HG03175 (cell line): ENCODE measurements around the gene GATAD2B.
"Not testable (repeated sequence)": the region's sequence is repeated elsewhere in the genome, so short reads cannot be mapped to it uniquely, and the experiment has no call there.

Source experiments
- ATAC-seq: cut with Tn5 transposase; IDR thresholded peaks from one replicate; pipeline ENCODE4 v1.9.1; 2021; ENCODE audit warnings: mild to moderate bottlenecking, moderate library complexity; ENCODE audit not compliant: unreplicated experiment

GATAD2B gene

GRCh38 chr1:153844349-153844748 lies 78.4 kb downstream of the GATAD2B start:
- not testable (repeated sequence) for ATAC-seq

GRCh38 chr1:153842006-153842471 lies 80.7 kb downstream of the GATAD2B start:
- ATAC-seq = peak; percentile 66

- ATAC-seq = no peak
Observed at GRCh38 chr1:153841463-153841994, 81.2 kb downstream of the GATAD2B start.

DNA sequence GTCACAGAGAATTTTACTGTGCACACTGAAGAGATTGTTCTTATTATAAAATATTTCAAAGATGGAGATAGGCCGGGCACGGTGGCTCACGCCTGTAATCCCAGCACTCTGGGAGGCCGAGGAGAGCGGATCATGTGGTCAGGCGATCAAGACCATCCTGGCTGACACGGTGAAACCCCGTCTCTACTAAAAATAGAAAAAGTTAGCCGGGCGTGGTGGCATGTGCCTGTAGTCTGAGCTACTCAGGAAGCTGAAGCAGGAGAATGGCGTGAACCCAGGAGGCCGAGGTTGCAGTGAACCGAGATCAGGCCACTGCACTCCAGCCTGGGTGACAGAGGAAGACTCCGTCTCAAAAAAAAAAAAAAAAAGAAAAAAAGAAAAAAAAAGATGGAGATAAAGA lies 82.0 kb downstream of the GATAD2B start:
- not testable (repeated sequence) for ATAC-seq

- not testable (repeated sequence) for ATAC-seq
Observed at GRCh38 chr1:153833968-153834367, 88.8 kb downstream of the GATAD2B start.

DNA sequence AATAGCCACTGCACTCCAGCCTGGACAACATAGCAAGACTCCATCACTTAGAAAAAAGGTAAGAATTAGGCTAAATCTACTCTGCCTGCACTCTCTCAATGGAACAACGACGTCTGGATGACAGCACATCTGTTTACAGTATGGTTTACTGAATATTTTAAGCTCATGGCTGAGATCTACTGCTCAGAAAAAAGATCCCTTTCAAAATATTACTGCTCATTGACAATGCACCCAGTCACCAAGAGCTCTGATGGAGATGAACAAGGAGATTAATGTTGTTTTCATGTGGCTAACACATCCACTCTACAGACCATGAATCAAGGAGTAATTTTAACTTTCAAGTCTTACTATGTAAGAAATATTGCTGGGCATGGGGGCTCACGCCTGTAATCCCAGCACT lies 89.6 kb downstream of the GATAD2B start:
- no peak for ATAC-seq

GRCh38 chr1:153832293-153832692 lies 90.5 kb downstream of the GATAD2B start:
- no peak for ATAC-seq

- ATAC-seq = no peak
Observed at GRCh38 chr1:153831026-153831425, 91.7 kb downstream of the GATAD2B start.

DNA sequence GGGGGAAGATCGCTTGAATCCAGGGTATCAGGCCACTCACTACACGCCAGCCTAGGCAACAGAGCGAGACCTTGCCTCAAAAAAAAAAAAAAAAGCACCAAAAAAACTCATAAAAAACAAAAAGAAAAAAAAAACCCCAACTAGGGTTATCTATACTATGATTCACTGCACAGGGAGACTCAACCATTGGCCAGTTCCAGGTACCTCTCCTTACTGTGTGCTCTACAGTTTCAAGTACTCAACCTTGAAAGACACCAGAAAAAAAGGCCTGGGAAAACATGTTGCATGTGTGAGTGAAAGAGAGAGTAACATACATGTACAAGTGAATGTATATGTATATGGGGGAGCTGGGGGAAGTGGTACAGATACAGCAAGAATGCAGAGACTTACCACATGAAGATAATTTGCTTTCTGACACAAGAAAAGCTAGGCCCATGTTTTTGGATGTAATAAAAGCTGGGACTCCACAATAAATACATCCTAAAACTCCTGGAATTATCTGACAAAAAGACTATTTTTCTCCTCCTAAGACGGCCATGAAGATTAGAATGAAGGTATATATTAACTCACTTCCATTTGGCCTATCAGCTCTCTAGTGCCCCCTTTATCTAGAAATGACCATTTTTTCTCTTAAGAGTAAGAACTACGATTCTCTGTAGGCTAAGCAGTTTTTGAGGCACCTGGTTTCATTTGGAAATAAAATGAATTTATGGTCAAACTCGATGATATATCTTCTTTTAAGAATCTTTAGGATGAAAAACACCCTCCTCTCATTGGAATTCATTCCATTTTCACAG lies 95.4 kb downstream of the GATAD2B start:
- no peak for ATAC-seq

DNA sequence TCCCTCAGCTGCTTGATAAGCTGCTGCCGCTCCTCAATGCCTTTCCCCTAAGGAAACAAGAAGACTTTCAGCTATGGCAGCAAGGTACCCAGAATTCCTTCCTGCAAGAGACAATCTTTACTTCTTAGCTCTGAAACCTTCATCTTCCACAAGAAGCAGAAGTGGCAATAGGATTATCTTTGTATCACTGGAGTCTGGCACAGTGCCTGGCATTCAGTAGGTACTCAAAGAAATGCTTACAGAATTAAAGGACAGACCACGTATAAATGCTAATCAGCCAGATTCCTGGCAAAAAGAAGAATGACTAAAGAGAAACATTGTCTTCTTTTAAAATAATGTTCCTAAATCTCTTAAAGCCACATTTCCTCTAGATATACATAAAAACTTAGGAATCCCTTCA lies 103.9 kb downstream of the GATAD2B start:
- no peak for ATAC-seq

DNA sequence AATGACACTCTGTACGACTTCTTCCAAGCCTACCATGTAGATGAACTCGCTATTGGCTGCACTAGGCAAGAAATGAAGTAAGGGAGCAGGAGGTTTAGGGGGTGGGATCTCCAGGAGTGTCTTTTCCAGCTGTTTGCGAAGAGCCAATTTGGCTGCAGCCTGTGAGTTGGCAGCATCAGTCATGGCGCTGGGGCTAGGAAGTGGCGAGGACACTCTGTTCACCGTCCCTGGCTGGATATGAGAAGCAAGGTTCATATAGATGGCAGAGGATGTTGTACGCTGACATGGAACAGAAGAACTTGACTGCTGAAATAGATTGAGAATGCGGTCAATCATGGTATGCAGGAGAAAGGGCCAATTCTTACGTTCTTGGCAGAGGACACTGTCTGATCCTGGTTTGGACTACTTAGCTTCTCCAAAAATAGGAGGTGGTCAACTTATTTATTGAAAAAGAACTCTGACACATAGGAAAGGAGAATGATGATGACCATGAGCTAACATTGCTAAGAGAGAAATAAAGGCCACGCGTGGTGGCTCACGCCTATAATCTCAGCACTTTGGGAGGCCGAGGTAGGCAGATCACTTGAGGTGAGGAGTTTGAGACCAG lies 106.4 kb downstream of the GATAD2B start:
- ATAC-seq = no peak

DNA sequence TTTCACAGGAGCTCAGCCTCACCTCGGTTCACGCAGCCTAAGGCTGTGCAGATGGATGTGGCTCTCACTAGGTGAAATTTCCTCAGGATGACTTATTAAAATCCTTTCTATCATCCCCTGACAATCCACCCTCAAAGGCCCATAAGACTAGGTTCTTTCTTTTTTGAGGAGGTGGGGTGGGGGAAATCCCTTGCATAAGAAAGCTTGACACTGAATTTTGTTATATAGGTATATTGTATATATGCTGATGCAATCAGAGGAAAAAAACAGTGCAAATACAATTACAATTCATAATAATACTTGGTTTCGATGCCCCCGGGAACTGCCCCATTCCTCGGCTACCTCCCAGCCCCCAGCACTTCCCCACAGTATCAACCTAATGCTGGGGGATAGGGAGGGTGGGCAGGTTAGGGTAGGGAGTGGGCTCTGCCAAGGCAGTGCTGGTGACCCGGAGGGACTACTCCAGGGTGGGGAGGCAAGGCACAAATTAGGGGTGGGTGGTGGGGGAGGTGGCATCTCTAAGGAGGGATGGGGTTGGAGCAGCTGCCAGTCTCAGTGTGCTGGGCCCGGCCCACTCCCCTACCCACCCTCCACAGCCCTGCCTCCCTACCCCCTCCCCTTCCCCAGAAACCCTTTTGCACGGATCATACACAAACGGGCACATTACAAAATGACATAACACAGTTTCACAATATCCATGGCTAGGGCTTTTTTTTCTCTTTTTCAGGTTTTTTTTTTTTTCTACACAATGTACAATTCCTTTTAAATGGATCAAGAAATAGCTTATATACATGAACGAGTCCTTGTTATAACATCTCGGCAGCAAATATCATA lies 116.7 kb downstream of the GATAD2B start:
- ATAC-seq = peak; percentile 8

GRCh38 chr1:153805042-153805745 lies 117.6 kb downstream of the GATAD2B start:
- ATAC-seq = peak; percentile 98

- no peak for ATAC-seq
Observed at GRCh38 chr1:153804112-153804511, 118.7 kb downstream of the GATAD2B start.

DNA sequence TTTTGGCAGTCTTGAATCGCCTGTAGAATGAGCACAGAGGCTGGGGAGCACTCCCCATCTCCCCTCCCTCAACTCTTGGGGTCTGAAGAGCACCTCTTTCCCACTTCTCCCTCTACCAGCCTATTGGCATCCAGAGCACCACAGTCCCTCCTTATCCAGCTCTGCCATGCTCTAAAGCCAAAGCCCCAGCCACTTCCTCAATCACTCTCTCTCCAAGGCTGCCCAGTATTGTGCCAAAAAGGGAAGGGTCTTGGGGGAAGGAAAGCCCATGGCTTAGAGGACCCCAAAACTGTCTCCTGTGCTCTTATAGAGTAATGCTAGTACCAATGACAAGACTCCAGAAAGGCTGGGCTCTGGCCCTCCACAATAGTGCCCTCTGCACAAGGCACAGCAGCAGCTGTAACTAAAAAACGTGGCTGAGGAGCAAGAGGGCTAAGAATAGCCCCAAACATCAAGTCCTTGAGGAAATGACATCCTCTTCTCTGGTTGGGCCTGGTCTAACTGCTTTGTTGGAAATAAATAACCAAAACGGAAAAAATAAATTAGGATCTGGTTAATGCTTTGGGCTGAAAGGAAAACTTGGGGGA lies 119.2 kb downstream of the GATAD2B start:
- no peak for ATAC-seq

DNA sequence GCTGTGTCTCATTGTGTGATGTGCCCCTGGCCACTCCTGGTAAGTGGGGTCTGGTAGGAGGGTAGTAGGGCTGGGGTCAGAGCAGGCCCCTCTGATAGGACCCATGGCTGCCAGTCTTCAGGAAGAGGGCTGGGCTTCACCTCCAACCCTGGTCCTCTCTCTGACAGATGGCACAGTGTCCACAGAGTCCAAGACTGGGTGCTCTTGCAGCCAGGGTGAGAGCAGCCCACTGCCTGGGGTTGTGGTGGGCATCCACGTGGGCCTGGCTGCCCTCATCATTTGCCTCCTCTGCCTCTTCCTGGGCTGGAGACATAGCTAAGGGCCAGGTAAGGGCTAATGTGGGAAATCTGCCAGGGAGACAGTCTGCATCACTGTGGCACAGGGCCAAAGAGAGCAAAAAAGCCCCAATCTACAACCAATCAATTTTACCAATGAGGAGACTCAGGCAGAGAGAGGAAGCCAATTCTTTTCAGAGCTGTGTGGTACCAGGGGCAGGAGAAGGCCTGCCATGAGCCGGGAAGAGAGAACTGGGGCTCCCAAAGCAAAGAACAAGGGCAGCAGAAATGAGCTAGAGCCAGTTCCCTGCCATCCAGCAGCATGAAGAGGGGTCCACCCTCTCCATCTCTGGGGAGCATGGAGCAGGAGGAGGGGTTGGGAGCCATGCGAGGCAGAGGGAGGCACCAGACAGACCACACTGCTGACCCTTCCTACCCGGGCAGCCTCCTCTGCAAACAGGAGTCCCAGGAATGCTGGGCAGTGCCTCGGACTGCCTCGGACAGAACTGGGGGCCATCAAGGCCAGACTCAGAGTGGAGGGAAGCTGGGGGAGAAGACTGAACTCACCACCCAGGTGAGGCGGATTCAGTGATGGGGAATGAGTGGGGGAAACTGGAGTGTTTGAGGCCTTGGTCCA lies 120.7 kb downstream of the GATAD2B start:
- no peak for ATAC-seq

DNA sequence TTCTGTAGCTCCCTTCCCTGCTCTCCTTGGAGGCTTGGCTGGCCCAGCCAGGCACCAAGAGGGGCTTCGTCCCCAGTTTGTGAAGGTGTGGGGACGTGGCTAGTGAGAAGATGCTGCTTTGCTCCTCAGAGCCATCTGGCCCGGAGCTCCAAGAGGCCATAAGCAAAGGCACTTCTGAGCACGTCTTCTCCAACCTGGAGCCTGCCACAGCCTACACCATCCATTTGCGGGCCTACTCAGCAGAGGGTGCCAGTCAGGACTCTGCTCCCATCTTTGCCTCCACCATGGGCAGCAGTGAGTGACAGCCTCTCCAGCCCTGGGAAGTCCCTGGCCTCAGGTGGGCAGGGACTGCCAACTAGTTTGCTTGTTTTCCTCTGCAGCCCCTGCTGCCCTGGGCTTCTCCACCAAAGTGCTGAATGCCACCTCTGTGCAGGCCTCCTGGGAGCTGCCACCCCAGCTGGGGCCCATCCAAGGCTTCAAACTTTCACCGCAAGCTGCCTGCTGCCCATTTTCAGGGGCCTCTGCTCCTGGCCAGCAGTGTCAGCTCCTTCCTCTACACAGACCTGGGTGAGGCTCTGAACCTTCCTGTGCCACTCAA lies 121.6 kb downstream of the GATAD2B start:
- ATAC-seq = no peak

- ATAC-seq = no peak
Observed at GRCh38 chr1:153800516-153800915, 122.3 kb downstream of the GATAD2B start.
